HCT116 (cell line): ENCODE results near the gene MALRD1.

Source experiments
- ATF3 ChIP-seq: IDR thresholded peaks from 2 replicates; pipeline ENCODE4 v1.6.1; 2012
- CEBPB ChIP-seq: IDR thresholded peaks from 2 replicates; pipeline ENCODE4 v1.6.1; 2012; ENCODE audit warnings: low read depth
- CTCF ChIP-seq, 3 experiments: fragments of 200-600 bp in 1 of 3; sonication (generic) in 1 of 3; IDR thresholded peaks in 2 of 3; conservative IDR thresholded peaks in 1 of 3; 2 replicates each; pipeline ENCODE4 v1.5.1; 2012 to 2017; ENCODE audit warnings: low read depth in 2 of 3, low read length in 2 of 3, antibody characterized with exemption in 1 of 3, borderline replicate concordance in 1 of 3, control low read depth in 1 of 3, mild to moderate bottlenecking in 1 of 3, mixed read lengths in 1 of 3, mixed run types in 1 of 3, moderate library complexity in 1 of 3; ENCODE audit not compliant: insufficient read depth in 1 of 3
- EGR1 ChIP-seq: IDR thresholded peaks from 2 replicates; pipeline ENCODE4 v1.6.1; 2012; ENCODE audit warnings: low read depth
- EZH2 ChIP-seq: fragments of 200-600 bp; sonication (generic); IDR thresholded peaks from 2 replicates; pipeline ENCODE4 v1.6.1; 2017; ENCODE audit warnings: antibody characterized with exemption, mixed run types
- JUND ChIP-seq: IDR thresholded peaks from 2 replicates; pipeline ENCODE4 v1.6.1; 2012
- POLR2A ChIP-seq: IDR thresholded peaks from 2 replicates; pipeline ENCODE4 v1.7.0; 2011; ENCODE audit warnings: borderline replicate concordance; ENCODE audit not compliant: insufficient read depth, insufficient read length; ENCODE audit errors: extremely low read depth
- POLR2AphosphoS5 ChIP-seq: IDR thresholded peaks from 2 replicates; pipeline ENCODE4 v1.6.1; 2011; ENCODE audit warnings: mild to moderate bottlenecking, low read depth, low read length, moderate library complexity
- YY1 ChIP-seq: IDR thresholded peaks from 2 replicates; pipeline ENCODE4 v1.6.1; 2011; ENCODE audit warnings: low read length, low read depth, moderate library complexity, mild to moderate bottlenecking; ENCODE audit not compliant: insufficient replicate concordance; ENCODE audit errors: extremely low read depth
- TF ChIP-seq, protein P1 (sequence below): IDR thresholded peaks from 2 replicates; pipeline ENCODE4 v1.6.1; 2012

- TF ChIP-seq, protein P1, sequence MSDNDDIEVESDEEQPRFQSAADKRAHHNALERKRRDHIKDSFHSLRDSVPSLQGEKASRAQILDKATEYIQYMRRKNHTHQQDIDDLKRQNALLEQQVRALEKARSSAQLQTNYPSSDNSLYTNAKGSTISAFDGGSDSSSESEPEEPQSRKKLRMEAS = no peak
- TF ChIP-seq EGR1 = no peak
- no peak for TF ChIP-seq EZH2
- TF ChIP-seq CTCF (IDR thresholded peaks at IDR 0.05 in 2 of 3, conservative IDR thresholded peaks at IDR 0.05 in 1 of 3; ENCODE audit: borderline replicate concordance in 1 of 3, insufficient read depth in 1 of 3, low read depth in 2 of 3, low read length in 2 of 3) = no peak
- no peak for TF ChIP-seq YY1
- TF ChIP-seq POLR2AphosphoS5 = no peak
- TF ChIP-seq JUND = no peak
- no peak for TF ChIP-seq CEBPB
- TF ChIP-seq ATF3 = no peak
- no peak for TF ChIP-seq POLR2A
Observed at GRCh38 chr10:19294233-19294632, 245.6 kb downstream of the MALRD1 start.
